NCI-H82 (cell line): ENCODE results near the gene TMED7.

Experiments used
- DNase-seq: peaks from one replicate; lab custom pipeline; 2025; lab: John Stamatoyannopoulos, UW

TMED7 gene

GRCh38 chr5:115583474-115583873, 42.4 kb downstream of the TMED7 start:
- DNase-seq: no peak

GRCh38 chr5:115580941-115581340, 44.9 kb downstream of the TMED7 start:
- no peak for DNase-seq

GRCh38 chr5:115579747-115580173, 46.1 kb downstream of the TMED7 start:
- no peak for DNase-seq

GRCh38 chr5:115579216-115579615, 46.6 kb downstream of the TMED7 start:
- no peak for DNase-seq

- DNase-seq: no peak
These were observed 47.2 kb downstream of the TMED7 start for GRCh38 chr5:115578657-115579056.

- DNase-seq: no peak
These were observed 48.1 kb downstream of the TMED7 start for GRCh38 chr5:115577741-115578140.

- no peak for DNase-seq
These were observed 48.5 kb downstream of the TMED7 start for GRCh38 chr5:115577329-115577728.

- DNase-seq: no peak
These were observed 50.4 kb downstream of the TMED7 start for GRCh38 chr5:115575167-115576070.

GRCh38 chr5:115573133-115573532, 52.7 kb downstream of the TMED7 start:
- DNase-seq: no peak

- DNase-seq: no peak
These were observed 54.4 kb downstream of the TMED7 start for GRCh38 chr5:115571441-115571878.

GRCh38 chr5:115568668-115569067, 57.2 kb downstream of the TMED7 start:
- no peak for DNase-seq

GRCh38 chr5:115565233-115565632, 60.6 kb downstream of the TMED7 start:
- DNase-seq: no peak
